GM19372 (cell line): ENCODE measurements around the gene LILRB5.
"Not testable (repeated sequence)": the region's sequence is repeated elsewhere in the genome, so short reads cannot be mapped to it uniquely, and the experiment has no call there.

Source experiments
- ATAC-seq: cut with Tn5 transposase; IDR thresholded peaks from one replicate; pipeline ENCODE4 v1.9.1; 2021; ENCODE audit warnings: mild to moderate bottlenecking, low read depth, moderate library complexity; ENCODE audit not compliant: unreplicated experiment

Gene LILRB5

DNA sequence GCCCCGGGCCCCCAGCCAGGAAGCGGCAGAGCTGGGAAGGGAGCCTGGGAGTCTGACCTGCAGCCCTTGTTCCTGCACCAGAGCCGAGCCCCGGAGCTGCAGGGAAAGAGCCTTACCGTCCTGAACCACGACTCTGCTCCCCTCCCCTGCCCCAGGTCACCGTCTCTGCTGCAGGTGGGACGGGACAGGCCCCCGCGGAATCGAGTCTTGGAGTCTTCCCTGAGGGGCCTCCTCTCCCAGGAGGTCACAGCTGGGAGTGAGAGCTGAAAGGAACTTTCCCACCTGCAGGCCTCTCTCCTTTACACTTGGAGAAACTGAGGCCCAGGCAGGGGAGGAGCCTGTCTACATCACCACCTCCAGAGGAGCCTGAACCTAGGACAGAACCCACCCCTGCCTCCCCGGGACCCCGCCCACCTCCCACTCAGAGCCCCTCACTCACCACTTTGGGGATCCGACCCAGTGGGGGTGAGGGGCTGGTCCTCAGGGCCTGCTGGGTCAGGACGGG, 20.1 kb upstream of the LILRB5 start:
- not testable (repeated sequence) for ATAC-seq

DNA sequence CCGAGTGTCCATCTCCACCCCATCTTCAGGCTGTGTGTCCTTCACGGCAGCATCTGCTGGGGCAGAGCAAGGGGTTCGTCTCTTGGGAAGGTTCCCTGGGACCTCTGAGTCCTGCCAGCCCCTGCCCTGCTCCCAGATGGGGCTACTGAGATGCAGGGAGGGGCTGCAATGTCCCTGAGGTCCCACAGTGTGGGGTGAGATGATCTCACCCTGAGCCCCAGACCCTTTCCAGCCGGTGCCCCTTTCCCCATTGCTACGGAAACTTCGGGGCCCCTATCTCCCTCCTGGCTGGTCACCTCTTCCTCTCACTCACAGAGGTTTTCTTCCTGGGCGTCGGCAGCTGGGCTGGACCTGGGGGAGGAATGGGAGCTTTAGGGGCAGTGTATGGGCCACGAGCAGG, 18.9 kb upstream of the LILRB5 start:
- ATAC-seq, result no peak

DNA sequence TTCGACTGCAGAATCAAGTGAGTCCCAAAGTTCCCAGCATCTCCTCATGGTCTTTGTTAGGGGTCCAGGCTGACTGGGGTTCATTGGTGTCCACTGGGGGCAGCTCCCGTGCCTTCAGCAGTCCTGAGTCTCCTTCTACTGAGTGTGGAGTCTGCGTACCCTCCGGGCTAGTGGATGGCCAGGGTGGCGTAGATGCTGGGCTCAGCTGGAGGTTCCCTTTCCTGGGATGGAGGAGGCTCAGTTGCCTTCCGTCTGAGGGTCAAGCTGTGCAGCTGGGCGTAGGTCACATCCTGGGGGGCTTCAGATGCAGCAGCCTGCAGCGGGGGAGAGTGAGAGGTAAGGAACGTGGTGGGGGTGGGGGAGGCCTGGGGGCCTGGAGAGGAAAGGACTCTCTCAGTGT, 17.4 kb upstream of the LILRB5 start:
- ATAC-seq, result not testable (repeated sequence)

DNA sequence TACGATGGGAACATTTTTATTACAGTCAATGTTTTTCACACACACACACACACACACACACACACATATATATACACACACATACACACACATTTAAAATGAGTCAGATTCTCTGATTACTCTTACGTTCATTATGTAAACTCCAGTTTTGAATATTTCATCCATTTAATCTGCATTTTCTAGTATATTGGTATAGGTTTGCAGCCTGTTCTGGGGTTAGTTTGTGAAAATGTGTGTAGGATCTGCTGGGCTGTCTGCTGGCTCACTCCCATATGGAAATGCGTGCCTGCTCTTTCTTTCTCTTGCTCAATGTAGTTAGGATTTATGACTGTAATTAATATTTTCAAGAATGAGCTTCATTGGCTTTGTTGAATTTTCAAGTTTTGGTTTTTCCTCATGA, 16.7 kb upstream of the LILRB5 start:
- no peak for ATAC-seq

DNA sequence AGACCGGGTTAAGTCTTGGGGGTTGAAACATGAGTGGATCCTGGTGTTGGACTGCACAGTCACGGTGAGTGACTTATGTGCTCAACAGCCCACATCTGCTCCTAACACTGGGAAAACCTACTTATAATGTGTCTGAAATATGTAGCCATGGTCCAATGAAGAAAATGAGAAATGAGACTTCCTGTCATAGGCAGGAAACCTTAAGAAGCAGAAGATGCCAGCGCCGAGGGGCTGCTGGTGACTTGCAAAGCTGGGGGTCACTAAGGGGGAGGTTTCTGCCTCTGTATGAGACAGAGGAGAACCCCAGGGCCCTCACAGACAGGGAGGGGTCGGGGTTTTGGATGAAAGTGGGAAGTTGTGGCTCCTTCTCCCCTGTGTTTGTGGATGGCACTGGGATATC, 15.1 kb upstream of the LILRB5 start:
- ATAC-seq, result not testable (repeated sequence)

DNA sequence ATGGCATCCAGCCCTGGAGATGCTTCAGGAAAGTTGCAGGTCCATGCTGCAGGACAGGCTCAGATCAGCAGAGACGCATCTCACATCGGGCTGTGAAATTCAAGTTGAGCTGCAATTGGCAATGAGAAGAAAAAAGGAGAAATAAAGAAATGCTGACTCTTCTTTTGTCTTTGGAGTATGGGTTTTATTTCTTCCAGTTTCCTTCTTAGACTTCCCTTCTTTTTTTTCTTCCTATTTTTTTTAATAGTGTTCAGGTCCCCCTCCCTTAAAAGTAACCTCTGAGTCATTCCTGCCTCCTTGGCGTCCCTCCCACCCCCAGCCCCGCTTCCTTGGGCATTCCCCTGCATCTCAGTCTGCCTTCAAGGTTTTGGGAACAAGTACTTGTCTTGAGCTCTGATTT, 14.5 kb upstream of the LILRB5 start:
- not testable (repeated sequence) for ATAC-seq

DNA sequence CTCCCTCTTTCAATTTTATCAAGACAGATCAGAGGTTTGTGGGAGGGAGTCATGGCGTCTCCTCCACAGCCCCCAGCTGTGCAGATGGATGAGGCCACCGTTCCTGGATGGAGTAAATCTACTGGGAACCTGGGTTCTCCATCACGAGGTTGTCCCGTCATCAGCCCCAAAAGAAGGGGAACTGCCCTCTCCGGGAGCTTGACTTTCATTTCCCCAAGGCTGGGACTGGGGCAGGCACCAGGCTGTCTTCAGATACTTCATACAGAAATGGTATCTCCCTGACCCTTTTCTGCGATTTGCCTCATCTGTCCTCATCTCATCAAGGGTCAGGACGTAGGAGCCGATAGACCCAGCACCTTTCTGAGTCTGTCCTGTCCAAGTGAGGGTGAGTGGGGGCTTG, 14.0 kb upstream of the LILRB5 start:
- no peak for ATAC-seq

DNA sequence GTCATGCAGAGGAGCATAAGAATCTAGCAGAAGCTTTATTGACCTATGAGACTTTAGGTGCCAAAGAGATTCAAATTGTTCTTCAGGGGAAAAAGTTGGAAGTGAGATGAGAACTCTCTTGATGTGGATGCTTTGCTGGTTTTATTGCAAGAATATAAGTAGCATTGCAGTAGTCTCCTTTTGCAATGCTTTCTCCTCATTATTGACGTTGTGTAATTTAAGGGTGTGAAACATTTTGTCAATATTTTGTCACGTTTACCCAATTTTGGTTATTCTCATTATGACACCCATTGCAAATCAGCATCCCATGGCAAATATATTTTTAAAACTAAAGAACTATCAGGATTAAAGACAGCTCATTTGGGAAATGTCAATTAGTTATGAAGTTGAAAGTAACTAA, 11.9 kb upstream of the LILRB5 start:
- ATAC-seq, result no peak

DNA sequence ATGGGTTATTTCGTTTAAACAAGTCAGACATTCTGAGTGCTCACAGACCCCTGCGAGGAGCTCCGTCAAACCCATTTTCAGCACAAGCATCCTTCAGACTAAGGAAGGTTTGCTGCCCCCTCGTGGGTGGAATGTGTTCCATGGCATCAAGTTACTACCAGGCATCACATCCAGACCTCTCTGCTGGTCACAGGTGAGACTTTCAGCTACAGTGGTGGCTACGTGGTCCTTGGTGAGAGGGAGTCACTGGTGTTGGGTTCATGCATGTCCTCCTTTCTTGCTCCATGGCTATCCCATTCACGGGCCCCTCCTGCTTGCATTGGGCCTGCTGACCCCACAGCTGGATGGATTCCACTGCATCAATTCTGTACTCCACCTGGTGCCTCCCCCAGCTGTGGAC, 9.1 kb upstream of the LILRB5 start:
- ATAC-seq, result no peak

DNA sequence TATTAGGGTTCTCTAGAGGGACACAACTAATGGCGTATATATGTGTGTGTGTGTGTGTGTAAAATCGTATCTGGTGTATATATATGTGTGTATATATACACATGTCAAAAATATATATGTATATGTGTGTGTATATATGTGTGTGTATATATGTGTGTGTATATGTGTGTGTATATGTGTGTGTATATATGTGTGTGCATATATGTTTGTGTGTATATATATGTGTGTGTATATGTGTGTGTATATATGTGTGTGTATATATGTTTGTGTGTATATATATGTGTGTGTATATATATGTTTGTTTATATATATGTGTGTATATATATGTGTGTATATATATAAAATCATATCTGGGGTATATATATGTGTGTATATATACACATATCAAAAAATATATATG, 5.4 kb upstream of the LILRB5 start:
- no peak for ATAC-seq

DNA sequence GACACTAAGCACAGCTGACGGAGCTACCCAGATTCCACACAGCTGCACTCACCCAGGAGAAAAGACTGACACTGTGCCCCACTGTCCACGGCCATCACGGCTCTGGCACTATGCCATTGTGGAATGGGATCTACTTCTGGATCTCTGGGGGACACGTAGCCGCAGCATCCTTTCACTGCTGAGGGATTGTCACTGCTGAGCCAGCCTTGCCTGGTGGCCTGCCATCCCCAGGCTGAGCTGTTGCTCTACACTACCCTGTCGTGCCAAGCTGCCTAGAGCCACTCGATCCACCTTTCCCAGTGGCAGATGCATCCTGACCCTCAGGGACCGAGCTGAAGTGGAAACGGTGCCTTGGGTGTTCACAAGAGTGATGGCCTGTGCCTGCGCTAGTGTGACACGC, 5.0 kb upstream of the LILRB5 start:
- ATAC-seq, result no peak

DNA sequence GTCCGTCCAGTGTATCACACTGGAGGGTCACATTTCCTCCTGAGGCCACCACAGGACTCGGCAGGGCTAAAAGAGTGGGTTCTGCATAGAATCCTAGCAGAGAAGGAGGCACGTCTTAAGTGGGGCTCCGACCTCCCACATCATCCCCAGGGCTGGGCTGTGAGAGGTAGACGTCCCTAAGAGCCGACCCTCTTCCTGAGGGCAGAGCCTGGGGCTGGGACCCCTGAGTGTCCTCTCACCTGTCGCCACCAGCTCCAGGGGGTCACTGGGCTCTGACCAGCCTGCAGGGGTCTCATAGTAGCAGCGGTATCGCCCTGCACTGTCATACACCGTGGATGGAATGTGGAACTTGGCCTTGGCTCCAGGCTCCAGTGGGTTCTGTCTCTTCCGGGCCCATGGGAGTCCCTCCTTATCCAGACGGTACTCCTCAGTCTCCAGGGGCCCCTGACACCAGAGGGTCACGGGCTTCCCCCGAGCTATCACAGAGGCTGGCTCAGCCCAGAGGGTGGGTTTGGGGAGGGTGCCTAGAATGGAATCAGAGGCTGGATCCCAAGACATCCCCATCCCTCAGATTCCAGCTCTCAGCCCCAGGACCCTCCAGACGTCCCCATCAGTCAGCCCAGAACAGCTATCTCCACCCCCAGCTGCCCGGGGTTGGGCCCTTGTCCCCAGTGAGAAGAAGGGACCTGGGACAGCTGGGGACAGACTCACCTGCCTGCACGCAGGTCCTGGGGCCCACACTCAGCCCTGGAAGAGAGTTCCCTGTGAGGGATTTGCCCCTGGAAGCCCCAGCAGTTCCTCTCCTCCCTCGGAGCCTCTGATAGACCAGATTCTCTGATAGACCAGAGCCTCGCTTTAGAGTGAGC, 590 bp downstream of the LILRB5 start:
- no peak for ATAC-seq

DNA sequence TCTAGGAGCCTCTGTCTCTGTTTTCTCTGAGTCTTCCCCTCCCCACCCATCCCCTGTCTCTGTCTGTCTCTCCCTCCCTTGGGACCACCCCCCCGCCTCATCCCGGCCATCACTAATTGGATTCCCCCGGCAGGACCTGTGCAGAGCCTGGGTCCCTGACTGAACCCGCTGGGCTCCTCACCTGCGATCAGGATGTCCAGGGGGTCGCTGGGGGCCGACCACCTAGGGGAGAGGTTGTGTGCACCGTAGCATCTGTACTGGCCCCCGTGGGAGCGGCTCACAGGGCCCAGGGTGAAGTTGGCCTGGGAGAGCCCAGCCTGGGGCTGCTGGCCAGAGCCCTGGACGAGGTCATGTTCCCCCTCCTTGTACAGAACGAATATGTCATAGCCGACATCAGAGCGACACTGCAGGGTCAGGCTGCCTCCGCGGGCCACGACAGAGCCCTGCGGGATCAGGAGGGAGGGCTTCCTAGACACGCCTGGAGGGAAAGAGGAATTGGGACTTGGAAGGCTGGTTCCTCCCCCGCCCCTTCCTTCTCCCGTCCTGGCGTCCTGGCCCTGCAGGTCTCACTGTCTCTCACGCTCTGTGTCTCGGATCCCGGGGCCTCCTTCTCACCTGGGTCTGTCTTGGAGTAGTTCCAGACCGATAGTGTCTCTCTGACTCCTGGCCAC, 1.8 kb downstream of the LILRB5 start:
- ATAC-seq, result no peak

DNA sequence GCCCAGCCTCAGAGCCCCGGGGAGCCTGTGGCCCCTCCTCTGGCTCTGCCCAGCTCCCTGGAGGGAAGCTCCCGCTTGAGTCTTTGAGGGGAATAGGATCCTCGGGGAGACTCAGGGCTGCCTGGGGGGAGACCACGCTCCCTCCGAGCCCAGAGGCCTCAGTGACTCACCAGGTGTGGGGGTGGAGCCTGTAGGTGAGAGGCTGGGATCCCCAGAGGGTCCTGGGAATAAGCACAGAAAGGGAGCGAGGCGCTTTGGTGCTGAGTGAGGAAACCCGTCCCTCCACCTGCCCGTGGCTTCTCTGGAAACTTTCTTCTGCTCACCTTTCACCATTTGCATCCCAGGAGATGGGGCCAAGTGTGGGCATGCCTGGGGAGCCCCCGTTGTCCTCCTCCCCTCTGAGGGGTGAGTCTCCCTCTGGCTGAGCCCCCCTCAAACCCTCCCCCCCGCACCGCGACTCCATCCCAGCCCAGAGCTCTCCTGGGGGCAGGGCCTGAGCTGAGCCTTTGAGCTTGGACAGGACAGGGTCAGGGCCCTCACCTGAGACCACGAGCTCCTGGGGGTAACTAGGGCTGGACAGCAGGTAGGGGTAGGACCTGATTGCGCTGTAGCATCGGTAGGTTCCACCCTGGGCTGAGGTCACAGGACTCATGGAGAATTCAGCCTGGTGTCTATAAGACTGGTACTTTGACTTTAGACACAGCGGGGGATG, 2.7 kb downstream of the LILRB5 start:
- ATAC-seq, result no peak

DNA sequence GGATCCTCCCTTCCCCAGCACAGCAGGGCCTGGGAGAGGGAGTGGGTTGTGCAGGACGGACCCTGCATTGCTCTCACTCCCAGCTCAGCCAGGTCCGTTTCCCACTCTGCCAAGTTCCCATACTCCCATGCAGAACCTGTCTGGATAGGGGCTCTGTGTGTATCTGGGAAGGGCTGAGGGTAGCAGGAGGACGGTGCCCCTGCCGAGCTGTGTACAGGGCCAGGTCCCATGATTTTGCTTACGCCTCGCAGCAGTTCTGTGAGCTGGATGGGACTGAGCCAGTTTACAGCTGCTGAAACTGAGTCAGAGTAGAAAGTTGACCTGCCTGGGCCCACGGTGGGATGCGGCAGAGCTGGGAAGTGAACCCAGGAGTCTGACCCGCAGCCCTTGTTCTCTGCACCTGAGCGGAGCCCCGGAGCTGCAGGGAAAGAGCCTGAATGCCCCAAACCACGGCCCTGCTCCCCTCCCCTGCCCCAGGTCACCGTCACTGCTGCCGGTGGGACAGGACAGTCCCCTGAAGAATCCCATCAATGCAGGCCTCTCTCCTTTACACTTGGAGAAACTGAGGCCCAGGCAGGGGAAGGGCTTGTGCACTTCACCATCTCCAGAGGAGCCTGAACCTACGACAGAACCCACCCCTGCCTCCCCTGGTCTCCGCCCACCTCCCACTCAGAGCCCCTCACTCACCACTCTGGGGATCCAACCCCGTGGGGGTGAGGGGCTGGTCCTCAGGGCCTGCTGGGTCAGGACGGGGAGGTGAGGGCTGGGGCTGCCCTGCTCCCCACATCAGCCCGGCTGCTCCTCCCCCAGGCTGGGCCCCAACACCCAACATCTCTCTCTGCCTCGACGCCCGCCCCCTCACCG, 3.5 kb downstream of the LILRB5 start:
- ATAC-seq, result no peak

DNA sequence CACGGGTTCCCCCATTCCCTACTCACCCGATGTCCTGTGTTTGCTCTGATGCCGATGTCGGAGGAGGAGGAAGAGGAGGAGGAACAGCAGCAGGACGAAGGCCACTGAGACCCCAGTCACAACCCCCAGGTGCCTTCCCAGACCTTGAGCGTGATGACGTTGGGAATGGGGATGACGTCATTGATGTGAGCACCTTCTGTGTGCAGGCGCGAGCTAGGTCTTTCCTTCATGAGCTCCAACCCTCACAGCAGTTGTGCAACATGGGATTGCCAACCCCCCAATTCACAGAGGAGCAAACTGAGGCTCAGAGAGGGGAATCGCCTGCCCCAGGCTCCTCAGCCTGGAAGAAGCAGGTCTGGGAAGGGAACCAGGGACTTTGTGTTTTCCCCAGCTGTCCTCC, 4.2 kb downstream of the LILRB5 start:
- no peak for ATAC-seq

DNA sequence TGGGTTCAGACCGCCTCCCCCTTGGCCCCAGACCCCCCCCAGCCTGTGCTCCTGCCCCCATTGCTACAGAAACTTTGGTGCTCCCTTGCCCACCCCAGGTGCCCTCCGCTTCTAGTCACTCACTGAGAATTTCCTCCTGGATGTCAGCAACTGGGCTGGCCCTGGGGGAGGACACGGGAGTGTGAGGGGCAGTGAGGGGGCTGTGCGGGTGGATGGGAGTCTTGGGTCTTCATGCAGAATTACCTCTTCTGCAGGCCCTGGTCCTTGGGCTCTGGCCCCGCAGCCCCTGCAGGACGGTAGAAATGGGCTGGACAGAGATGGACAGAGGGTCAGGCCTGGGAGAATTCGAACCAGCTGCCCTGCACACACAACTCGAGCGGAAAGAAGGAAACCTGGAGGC, 4.8 kb downstream of the LILRB5 start:
- ATAC-seq, result no peak

DNA sequence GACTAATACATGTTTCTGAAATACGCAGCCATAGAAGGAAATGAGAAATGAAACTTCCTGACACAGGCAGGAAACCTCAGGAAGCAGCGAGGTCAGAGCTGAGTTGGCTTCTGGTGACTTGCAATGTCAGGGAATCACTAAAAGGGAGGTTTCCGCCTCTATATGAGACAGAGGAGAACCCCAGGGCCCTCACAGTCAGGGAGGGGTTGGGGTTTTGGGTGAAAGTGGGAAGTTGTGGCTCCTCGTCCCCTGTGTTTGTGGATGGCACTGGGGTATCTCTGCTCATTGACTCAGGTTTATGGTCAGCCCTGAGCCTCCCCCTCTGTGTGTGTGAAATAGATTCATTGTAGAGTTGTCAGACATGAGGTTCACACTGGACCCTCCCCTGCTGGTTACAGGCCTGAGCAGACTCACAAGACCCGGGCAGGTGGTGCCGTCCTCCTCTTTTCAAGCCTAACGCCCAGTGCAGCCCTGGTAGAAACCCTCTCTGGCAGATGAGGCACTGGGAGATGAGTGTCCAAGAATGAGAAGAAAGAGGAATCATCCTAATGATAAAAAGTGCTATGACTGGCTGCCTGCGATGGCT, 9.0 kb downstream of the LILRB5 start:
- no peak for ATAC-seq

DNA sequence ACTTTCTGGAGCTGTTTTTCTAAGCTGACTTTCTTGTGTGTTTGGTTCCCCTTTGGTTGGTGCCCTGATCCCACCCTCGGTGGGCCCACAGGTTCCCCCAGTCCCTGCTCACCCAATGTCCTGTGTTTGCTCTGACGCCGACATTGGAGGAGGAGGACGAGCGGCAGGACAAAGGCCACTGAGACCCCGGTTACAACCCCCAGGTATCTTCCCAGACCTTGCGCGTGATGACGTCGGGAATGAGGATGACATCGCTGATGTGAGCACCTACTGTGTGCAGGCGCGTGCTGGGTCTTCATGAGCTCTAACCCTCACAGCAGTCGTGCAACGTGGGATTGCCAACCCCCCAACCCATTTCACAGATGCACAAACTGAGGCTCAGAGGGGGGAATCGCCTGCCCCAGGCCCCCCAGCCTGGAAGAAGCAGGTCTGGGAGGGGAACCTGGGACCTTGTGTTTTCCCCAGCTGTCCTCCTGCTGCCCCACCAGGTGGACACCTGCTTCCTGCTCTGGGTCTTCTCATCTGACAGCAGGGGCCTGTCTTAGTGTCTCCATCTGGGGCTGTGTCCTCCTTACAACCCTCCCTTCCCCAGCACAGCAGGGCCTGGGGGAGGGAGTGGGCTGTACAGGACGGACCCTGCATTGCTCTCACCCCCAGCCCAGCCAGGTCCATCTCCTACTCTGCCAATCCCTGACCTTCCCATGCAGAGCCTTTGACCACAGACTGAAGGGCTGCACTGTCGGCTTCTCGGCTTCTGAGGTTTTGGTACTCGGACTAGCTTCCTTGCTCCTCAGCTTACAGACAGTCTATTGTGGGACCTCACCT, 9.8 kb downstream of the LILRB5 start:
- no peak for ATAC-seq
